Left kidney (tissue), 2 donors: Measurements from ENCODE around the gene EXOC5. TPM values are rescaled to one million over a fixed set of nuclear protein-coding genes. Genes with fewer than 3 reads are reported as not detected.
"Not testable (repeated sequence)": the region's sequence is repeated elsewhere in the genome, so short reads cannot be mapped to it uniquely, and the experiment has no call there.

ENCODE experiments used
- DNase-seq: peaks from one replicate; pipeline ENCODE4 v3.0.0-alpha.2; 2013
- polyA plus RNA-seq: library from polyadenylated mRNA; unstranded; fragments of 120-200 nt; gene quantifications from one replicate; pipeline ENCODE4 v1.2.1, GENCODE V29; 2013; ENCODE audit not compliant: insufficient read length

The EXOC5 gene
- polyA plus RNA-seq, 1 donor: 74.7 TPM

GRCh38 chr14:57261604-57262003 lies 7.1 kb downstream of the EXOC5 start:
- DNase-seq: no peak

DNA sequence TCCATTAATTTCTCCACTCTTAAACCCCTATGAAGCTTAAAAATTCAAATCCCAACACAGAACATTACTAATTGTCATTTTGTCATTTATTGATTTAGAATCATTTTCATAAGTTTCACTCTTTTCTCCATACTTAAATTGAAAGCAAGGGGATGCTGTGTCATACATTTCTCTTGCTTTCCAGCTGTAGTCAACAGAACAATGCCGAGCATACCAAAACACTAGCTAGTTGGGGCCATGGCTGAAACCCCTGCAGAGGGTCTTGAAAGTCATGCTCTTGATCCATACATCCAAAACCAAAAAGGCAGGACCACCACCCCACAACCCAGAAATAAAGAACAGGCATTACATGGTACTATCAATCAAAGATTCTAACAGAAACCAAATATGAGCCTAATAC lies 9.0 kb downstream of the EXOC5 start:
- DNase-seq: no peak

DNA sequence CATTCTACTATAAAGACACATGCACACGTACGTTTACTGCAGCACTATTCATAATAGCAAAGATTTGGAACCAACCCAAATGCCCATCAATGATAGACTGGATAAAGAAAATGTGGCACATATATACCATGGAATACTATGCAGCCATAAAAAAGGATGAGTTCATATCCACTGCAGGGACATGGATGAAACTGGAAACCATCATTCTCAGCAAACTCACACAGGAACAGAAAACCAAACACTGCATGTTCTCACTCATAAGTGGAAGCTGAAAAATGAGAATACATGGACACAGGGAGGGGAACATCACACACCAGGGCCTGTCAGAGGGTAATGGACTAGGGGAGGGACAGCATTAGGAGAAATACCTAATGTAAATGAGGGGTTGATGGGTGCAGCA lies 10.5 kb downstream of the EXOC5 start:
- DNase-seq: not testable (repeated sequence)

- no peak for DNase-seq
Observed at GRCh38 chr14:57254884-57255283, 13.8 kb downstream of the EXOC5 start.

GRCh38 chr14:57246933-57247657 lies 21.6 kb downstream of the EXOC5 start:
- DNase-seq: no peak

DNA sequence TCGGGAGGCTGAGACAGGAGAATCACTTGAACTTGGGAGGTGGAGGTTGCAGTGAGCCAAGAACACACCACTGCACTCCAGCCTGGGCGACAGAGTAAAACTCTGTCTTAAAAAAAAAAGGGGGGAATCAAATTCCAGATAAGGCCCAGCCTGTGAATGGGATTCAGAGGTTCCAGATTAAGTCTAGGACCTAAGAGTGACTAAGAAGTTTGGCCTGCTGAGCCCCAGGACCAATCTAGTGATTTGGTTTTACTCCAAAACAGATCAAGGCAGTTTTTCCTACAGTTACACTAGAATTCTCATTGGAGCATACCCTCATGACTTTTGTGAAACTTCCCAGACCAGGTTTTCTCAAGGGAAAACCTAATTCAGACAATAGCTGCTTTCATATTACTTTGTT lies 22.8 kb downstream of the EXOC5 start:
- no peak for DNase-seq

- DNase-seq: no peak
Observed at GRCh38 chr14:57244106-57244505, 24.6 kb downstream of the EXOC5 start.

- no peak for DNase-seq
Observed at GRCh38 chr14:57243320-57243719, 25.4 kb downstream of the EXOC5 start.

GRCh38 chr14:57240115-57240514 lies 28.6 kb downstream of the EXOC5 start:
- DNase-seq: not testable (repeated sequence)

- no peak for DNase-seq
Observed at GRCh38 chr14:57232006-57232405, 36.7 kb downstream of the EXOC5 start.

- DNase-seq: not testable (repeated sequence)
Observed at GRCh38 chr14:57228320-57228719, 40.4 kb downstream of the EXOC5 start.

GRCh38 chr14:57227083-57227482 lies 41.6 kb downstream of the EXOC5 start:
- no peak for DNase-seq

- no peak for DNase-seq
Observed at GRCh38 chr14:57221931-57222330, 46.8 kb downstream of the EXOC5 start.

GRCh38 chr14:57212919-57213318 lies 55.8 kb downstream of the EXOC5 start:
- DNase-seq: no peak

- DNase-seq: no peak
Observed at GRCh38 chr14:57209561-57209960, 59.1 kb downstream of the EXOC5 start.

DNA sequence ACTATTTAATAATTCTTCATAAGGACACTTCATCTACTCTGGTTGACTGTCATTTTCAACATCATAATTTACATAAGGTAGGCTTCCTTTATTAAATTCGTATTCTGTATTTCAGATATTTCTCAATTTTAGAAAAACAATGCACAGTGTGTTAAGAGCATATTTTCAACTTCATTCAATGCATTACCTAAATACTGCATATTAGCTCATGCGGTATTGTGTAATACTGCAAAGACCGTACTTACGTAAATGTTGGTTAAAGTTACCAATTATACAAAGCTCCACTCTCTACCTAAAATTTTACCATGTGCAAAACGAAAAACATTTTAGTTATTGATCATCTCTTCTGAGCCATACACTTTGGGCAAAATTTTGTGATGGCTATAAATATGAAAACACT lies 62.8 kb downstream of the EXOC5 start:
- DNase-seq: no peak

- not testable (repeated sequence) for DNase-seq
Observed at GRCh38 chr14:57202672-57203071, 66.0 kb downstream of the EXOC5 start.

DNA sequence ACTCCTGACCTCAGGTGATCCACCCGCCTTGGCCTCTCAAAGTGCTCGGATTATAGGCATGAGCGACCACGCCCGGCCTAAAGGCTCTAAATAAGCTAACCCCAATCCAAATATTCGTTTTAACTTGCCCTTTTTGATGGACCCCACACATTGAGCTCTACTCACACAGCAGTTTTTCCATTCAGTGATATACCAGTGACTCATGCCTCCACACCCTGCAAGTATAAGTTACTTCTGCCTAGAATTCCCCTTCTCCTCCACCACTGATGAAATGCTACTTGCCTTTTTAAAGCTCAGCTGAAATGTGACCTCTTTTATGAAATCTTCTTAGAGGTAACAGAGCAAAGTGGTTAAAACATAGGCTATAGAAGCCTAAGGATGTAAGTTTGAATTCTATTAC lies 68.8 kb downstream of the EXOC5 start:
- DNase-seq: no peak

DNA sequence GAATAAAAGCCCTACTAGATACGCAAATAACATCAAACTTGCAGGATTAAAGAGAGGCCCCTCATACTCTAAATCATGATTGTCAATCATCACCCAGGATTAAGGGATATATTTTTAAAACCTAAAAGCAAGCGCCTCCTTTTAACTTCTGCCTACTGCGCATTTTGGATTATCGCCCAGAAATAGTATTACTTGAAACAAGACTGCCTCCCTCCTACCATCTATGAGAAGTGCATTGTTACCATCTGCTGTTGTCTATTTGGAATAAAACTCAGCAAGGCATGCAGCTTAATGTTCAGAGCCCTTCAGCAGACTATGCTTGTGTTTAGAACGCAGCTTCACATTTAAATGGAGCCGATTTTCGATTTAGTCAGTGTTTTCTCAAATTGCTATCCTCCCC lies 79.6 kb downstream of the EXOC5 start:
- DNase-seq: peak; percentile 10

GRCh38 chr14:57182760-57183503 lies 85.8 kb downstream of the EXOC5 start:
- DNase-seq: no peak

DNA sequence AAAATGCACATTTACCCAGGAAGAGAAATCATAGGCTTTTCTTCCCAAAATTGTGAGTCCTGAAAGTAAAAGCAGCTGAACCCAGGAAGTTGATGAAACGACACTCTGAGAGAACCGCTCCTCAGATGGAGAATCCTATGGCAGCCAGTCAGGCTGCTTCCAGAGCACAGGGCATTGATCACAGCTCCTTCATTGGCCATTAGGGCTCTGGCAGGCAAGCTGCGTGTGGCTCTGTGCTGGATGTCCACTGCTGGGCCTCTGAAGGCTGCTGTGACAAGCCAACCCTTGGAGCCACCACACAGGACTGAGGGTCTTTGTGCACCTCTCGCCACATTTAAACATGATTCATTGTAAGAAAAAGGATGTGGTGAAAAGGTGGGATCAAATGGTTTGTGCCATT lies 89.4 kb downstream of the EXOC5 start:
- no peak for DNase-seq

DNA sequence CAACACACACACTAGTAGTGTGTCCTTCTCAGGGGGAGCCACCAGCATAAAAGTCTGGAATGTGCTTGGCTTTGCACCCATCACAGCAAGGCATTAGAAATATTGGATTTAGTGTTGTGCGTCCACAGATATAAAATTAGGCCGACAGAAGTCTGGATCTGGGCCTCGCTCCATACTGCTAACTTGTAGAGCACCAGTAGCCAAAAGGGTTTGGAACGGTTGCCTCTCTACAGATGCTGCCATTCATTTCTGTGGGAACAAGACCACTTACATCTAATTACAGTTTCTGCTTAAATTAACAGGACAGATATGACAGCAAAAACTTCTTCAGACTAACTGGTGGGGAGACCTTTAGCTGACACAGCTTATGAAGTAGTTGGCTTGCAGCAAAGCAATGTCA lies 94.2 kb downstream of the EXOC5 start:
- DNase-seq: no peak

DNA sequence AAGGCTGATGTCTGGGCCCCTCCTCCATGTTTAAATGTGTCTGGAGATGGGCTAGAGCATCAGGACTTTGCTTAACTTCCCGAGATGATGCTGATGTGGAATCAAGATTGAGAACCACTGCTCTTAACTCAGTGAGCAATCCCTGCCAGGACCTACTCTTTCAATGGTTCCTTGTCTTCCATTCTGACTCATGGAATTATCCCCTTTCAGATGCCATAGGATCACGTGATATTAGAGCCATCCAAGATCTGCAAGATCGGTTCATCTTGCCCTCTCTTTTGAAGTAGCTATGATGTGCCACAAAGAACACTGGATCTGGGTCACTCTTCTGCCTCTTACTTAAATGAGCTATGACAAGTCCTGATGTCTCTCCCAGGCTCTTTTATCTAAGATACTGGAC lies 96.8 kb downstream of the EXOC5 start:
- no peak for DNase-seq

DNA sequence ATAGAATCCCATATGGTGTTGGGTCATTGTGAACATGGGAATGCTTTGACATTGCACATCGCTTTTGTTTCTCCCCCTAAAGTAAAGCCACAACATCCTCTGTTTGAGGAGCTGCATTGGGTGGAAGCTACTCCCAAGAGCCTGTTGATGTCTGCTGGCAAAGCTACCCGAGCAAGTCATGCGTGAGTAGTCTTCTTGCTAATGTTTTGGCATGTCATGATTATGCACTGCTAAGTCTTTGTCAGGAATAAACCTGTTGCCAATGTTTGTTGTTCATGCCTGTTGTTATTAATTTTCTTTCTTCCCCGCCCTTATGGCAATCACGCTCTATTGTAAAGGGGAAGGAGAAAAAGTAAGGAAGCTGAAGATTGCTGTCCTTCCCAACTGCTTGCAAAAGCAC lies 97.3 kb downstream of the EXOC5 start:
- DNase-seq: no peak
